Left lung (tissue), 10 donors: ENCODE results near the gene ADM2. TPM values are rescaled to one million over a fixed set of nuclear protein-coding genes. Genes with fewer than 3 reads are reported as not detected.
A peak's percentile ranks its signal among the peaks of the same experiment; 100 is the strongest.

ENCODE experiments used
- ATAC-seq: fragments of 200-7000 bp; cut with Tn5 transposase; one replicate; pipeline ENCODE4 v1.9.1; 2020; ENCODE audit warnings: moderate library complexity
- DNase-seq, 4 donors: peaks; one replicate each; pipeline ENCODE4 v3.0.0-alpha.2; 2013 to 2020
- H3K27ac ChIP-seq, 2 donors: fragments of 200-600 bp; sonication (generic) in 1 of 2; one replicate each; pipeline versions ENCODE4 v1.5.0 to v1.8.0; 2020 to 2021
- H3K27me3 ChIP-seq, 2 donors: fragments of 200-600 bp; sonication (generic) in 1 of 2; one replicate each; pipeline versions ENCODE4 v1.5.0 to v1.8.0; 2020 to 2021
- H3K36me3 ChIP-seq, 2 donors: fragments of 200-600 bp; sonication (generic) in 1 of 2; one replicate each; pipeline versions ENCODE4 v1.5.0 to v1.8.0; 2020 to 2021
- H3K4me1 ChIP-seq, 2 donors: fragments of 200-600 bp; one replicate each; pipeline ENCODE4 v1.8.0; 2021
- H3K4me3 ChIP-seq, 2 donors: fragments of 200-600 bp; sonication (generic) in 1 of 2; one replicate each; pipeline versions ENCODE4 v1.5.0 to v1.8.0; 2020 to 2021; ENCODE audit warnings: mild to moderate bottlenecking in 1 of 2
- H3K9me3 ChIP-seq, 2 donors: fragments of 200-600 bp; sonication (generic) in 1 of 2; one replicate each; pipeline versions ENCODE4 v1.5.0 to v1.8.0; 2020 to 2021
- intact Hi-C, 2 donors: fragments of 100-400 bp; cut with DNase I; formaldehyde crosslinking; loops; one replicate each; pipeline versions ENCODE4 v1.11.2 to v1.14.2; 2022
- polyA plus RNA-seq, 6 donors: library from polyadenylated mRNA; unstranded; fragments of 120-200 nt; gene quantifications; one replicate each; pipeline ENCODE4 v1.2.1, GENCODE V29; 2013; ENCODE audit not compliant: insufficient read length in 6 of 6
- total RNA-seq, 2 donors: library from RNA; stranded (reverse); fragmentation: NEBNext Ultra II Directional; extraction: Animal tissue kit (Norgen Biotek cat#: 25700); gene quantifications; one replicate each; pipeline ENCODE4 v1.2.1, GENCODE V29; 2021
- TF ChIP-seq, protein P1 (sequence below), 2 donors: fragments of 200-600 bp; sonication (generic) in 1 of 2; IDR thresholded peaks; one replicate each; pipeline versions ENCODE4 v1.5.0 to v1.8.0; 2021; ENCODE audit warnings: antibody characterized with exemption in 2 of 2
- donor health status: DM: no; HTN: yes; CAD: no.
- donor health status: DM: no; HTN: no; CAD: no.

Gene ADM2
- total and polyA plus RNA-seq, 8 donors = 0.29 to 3.5 (median 0.65) TPM

DNA sequence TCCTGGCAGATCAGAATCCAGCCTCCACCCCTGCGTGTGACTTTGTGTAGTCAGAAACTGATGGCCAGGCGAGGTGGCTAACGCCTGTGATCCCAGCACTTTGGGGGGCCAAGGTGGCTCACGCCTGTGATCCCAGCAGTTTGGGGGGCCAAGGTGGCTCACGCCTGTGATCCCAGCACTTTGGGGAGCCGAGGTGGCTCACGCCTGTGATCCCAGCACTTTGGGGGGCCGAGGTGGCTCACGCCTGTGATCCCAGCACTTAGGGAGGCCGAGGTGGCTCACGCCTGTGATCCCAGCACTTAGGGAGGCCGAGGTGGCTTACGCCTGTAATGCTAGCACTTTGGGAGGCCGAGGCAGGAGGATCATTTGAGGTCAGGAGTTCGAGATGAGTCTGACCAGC lies 31.8 kb downstream of the ADM2 start:
- no peak for ATAC-seq
- Histone ChIP-seq H3K27ac (no peak overlapping the region), H3K4me3 (no peak overlapping the region), H3K4me1 (peaks cover 10 to 19% of the 10 kb centered on the region in 2 donors), H3K9me3 (no peaks in the 10 kb centered on the region), H3K27me3 (no peaks in the 10 kb centered on the region), H3K36me3 (peaks cover 0 to 29% of the 10 kb centered on the region in 2 donors)
- intact Hi-C loops = no loop called here
- TF ChIP-seq, protein P1, sequence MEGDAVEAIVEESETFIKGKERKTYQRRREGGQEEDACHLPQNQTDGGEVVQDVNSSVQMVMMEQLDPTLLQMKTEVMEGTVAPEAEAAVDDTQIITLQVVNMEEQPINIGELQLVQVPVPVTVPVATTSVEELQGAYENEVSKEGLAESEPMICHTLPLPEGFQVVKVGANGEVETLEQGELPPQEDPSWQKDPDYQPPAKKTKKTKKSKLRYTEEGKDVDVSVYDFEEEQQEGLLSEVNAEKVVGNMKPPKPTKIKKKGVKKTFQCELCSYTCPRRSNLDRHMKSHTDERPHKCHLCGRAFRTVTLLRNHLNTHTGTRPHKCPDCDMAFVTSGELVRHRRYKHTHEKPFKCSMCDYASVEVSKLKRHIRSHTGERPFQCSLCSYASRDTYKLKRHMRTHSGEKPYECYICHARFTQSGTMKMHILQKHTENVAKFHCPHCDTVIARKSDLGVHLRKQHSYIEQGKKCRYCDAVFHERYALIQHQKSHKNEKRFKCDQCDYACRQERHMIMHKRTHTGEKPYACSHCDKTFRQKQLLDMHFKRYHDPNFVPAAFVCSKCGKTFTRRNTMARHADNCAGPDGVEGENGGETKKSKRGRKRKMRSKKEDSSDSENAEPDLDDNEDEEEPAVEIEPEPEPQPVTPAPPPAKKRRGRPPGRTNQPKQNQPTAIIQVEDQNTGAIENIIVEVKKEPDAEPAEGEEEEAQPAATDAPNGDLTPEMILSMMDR (IDR thresholded peaks at IDR 0.05) = no peak
- DNase-seq = no peak

DNA sequence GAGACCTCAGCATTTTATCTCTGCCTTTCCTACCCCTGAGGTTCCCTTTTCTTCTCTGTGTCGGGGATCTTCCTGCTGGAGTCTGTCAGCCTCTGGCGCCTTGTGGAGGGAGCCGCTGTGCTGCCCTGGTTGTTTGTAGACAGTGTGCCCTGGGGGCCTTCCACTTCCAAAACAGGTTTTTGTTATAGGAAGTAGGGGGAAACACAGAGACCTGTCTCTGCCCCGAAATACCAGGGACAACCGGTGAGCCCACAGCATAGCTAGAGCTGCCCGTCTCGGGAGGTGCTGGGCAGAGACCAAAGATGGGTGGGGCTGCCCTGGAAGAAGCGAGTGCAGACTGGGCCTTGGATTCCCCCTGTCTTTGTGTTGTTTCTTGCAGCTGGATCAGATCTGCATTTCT lies 34.7 kb downstream of the ADM2 start:
- ATAC-seq (no peak), DNase-seq (no peak)
- Histone ChIP-seq H3K27me3 (no peaks in the 10 kb centered on the region), H3K4me1 (peaks cover 0 to 6% of the 10 kb centered on the region in 2 donors), H3K4me3 (no peak overlapping the region), H3K36me3 (peaks cover 0 to 58% of the 10 kb centered on the region in 2 donors), H3K9me3 (no peaks in the 10 kb centered on the region), H3K27ac (no peak overlapping the region)
- TF ChIP-seq, protein P1 (IDR thresholded peaks at IDR 0.05) = no peak
- intact Hi-C loops = no loop called here

DNA sequence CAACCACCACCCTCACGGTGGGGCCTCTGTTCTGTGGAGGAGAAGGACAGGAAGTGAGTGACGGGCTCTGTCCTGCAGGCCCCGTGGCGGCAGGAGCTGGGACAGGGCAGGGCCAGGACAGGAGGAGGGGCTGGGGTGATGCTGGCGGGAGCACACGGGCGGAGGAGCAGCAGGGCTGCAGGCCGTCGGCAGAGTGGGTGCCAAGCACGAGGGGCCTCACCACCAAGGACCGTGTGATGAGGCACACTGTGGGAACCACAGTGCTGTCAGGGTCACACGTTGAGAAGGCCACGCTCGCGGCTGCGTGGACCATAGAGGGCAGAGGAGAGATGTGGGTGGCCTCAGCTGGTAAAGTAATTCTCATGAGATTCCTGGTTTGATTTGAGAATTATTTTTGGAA lies 35.5 kb downstream of the ADM2 start:
- Histone ChIP-seq H3K4me1 (peaks cover 0 to 6% of the 10 kb centered on the region in 2 donors), H3K27me3 (no peaks in the 10 kb centered on the region), H3K36me3 (peaks cover 0 to 67% of the 10 kb centered on the region in 2 donors), H3K4me3 (no peak overlapping the region), H3K27ac (no peak overlapping the region), H3K9me3 (no peaks in the 10 kb centered on the region)
- ATAC-seq (no peak), DNase-seq (no peak)
- intact Hi-C loops = no loop called here
- TF ChIP-seq, protein P1 (IDR thresholded peaks at IDR 0.05) = no peak

DNA sequence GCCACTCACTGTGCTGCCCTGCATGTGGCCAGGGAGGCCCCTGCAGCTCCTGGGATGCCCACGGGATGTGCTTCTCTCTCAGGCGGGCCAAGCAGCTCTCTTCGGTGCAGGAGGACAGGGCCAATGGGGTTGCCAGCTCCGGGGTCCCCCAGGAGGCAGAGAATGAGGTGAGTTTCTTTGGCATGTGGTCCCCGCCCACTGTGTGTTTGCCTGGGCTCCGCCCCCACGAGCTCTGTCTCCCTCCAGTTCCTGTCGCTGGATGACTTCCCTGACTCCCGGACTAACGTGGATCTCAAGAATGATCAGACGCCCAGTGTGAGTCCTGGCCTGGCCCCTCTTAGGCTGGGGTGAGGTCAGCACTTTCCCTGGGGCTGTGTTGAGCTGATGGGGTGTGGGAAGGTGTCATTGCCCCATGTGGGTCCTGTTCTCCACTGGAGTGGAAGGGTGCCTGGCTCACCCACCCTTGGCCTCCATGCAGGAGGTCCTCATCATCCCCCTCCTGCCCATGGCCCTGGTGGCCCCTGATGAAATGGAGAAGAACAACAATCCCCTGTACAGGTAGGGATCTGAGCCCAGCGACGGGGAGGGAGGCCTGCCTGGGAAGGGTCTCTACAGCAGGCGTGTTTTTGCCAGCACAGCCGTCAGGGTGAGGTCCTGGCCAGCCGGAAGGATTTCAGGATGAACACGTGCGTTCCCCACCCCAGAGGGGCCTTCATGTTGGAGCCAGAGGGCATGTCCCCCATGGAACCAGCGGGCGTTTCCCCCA lies 36.3 kb downstream of the ADM2 start:
- Histone ChIP-seq H3K9me3 (no peaks in the 10 kb centered on the region), H3K27ac (no peak overlapping the region), H3K36me3 (peaks cover 0 to 74% of the 10 kb centered on the region in 2 donors), H3K4me3 (no peak overlapping the region), H3K4me1 (no peaks in the 10 kb centered on the region), H3K27me3 (no peaks in the 10 kb centered on the region)
- DNase-seq (no peak), ATAC-seq (no peak)
- TF ChIP-seq, protein P1 (IDR thresholded peaks at IDR 0.05) = no peak
- intact Hi-C loops = no loop called here

DNA sequence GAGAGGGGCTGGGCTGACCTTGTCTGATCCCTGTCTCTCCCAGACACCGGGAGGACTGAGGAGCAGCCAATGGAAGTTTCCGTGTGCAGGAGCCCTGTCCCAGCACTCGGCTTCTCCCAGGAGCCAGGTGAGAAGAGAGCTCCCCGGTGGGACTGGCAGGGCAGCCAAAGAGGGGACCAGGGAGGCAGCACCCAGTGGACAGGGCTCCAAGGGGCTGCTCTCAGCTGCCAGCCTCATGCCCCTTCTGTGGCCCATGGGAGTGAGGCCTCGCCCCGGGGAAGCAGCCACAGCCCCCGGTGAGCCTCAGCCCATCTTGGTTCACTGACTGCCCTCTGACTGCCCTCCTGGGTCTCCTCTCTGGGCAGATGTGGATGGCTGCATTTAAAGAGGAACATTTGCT lies 37.3 kb downstream of the ADM2 start:
- TF ChIP-seq, protein P1 (IDR thresholded peaks at IDR 0.05) = no peak
- DNase-seq (peak in 1 of 4 donors; percentile 70), ATAC-seq (no peak)
- no peak overlapping the region for H3K27ac ChIP-seq
- no peak overlapping the region for H3K4me3 ChIP-seq
- intact Hi-C loops = no loop called here
- H3K36me3 ChIP-seq = peaks cover 0 to 84% of the 10 kb centered on the region in 2 donors
- H3K27me3 ChIP-seq = no peaks in the 10 kb centered on the region
- peaks cover 0 to under 1% of the 10 kb centered on the region in 2 donors for H3K4me1 ChIP-seq
- H3K9me3 ChIP-seq = no peaks in the 10 kb centered on the region
